A549 (cell line): ENCODE data around the gene RPL11. TPM values are rescaled to one million over a fixed set of nuclear protein-coding genes. Genes with fewer than 3 reads are reported as not detected.

ENCODE experiments used
- ATAC-seq, 2 experiments: fragments of 200-7000 bp in 1 of 2; fragments of >200 bp in 1 of 2; cut with Nextera tagmentation in 1 of 2; cut with Tn5 transposase in 1 of 2; 3 replicates each; pipeline versions ENCODE4 v1.8.0 to v1.9.1; 2018 to 2020; ENCODE audit warnings: mild to moderate bottlenecking in 1 of 2, moderate library complexity in 1 of 2
- CTCF ChIA-PET: fragments of 300-600 bp; sonication (Branson Sonifier 250); formaldehyde crosslinking; extraction: SDS; loops from one replicate; lab custom pipeline; 2021; ENCODE audit warnings: antibody characterized with exemption, inconsistent platforms; lab: Yijun Ruan, JAX
- POLR2A ChIA-PET: fragments of 350-600 bp; formaldehyde crosslinking; extraction: SDS; loops from one replicate; lab custom pipeline; 2021; ENCODE audit warnings: antibody characterized with exemption, inconsistent platforms; lab: Yijun Ruan, JAX
- DNase-seq, 2 experiments: peaks; one replicate each; pipeline versions ENCODE4 v3.0.0 to v3.0.0-alpha.2; 2011 to 2016; ENCODE audit warnings: low read depth in 1 of 2, low spot score in 1 of 2
- FAIRE-seq: peaks from 2 replicates; lab custom pipeline; 2011; peaks lifted over from hg19 to GRCh38; lab: Jason Lieb, UNC
- H3K27ac ChIP-seq, 2 experiments: fragments of >200 bp; sonication (Bioruptor Twin); formaldehyde crosslinking; 3 replicates each; pipeline ENCODE4 v1.5.1; 2016 to 2017
- H3K4me1 ChIP-seq: fragments of >200 bp; sonication (Bioruptor Twin); formaldehyde crosslinking; 3 replicates; pipeline ENCODE4 v1.6.1; 2016
- H3K4me2 ChIP-seq: fragments of >200 bp; sonication (Bioruptor Twin); formaldehyde crosslinking; 3 replicates; pipeline ENCODE4 v1.6.1; 2016
- H3K4me3 ChIP-seq: fragments of >200 bp; sonication (Bioruptor Twin); formaldehyde crosslinking; 3 replicates; pipeline ENCODE4 v1.5.1; 2016
- H3K9me3 ChIP-seq: fragments of >200 bp; sonication (Bioruptor Twin); formaldehyde crosslinking; 3 replicates; pipeline ENCODE4 v1.6.1; 2016
- ATOH8 ChIP-seq: fragments of 250-450 bp; sonication (Bioruptor Pico); IDR thresholded peaks from 2 replicates; pipeline ENCODE4 v1.5.0; 2020; ENCODE audit warnings: low read depth, mild to moderate bottlenecking, moderate library complexity
- BCL3 ChIP-seq: fragments of >200 bp; sonication (Bioruptor Twin); formaldehyde crosslinking; IDR thresholded peaks from 3 replicates; pipeline ENCODE4 v1.6.1; 2016
- BHLHE40 ChIP-seq: IDR thresholded peaks from 2 replicates; pipeline ENCODE4 v1.6.1; 2012; ENCODE audit warnings: low read depth, low read length, inconsistent platforms
- CEBPB ChIP-seq, 2 experiments: fragments of >200 bp in 1 of 2; sonication (Bioruptor Twin) in 1 of 2; formaldehyde crosslinking in 1 of 2; IDR thresholded peaks; 2 replicates each; pipeline ENCODE4 v1.6.1; 2012 to 2016
- CHD2 ChIP-seq: fragments of 150-350 bp; IDR thresholded peaks from 2 replicates; pipeline ENCODE4 v1.6.1; 2014; ENCODE audit warnings: low read length; ENCODE audit not compliant: partially characterized antibody
- CHD4 ChIP-seq: fragments of 200-600 bp; sonication (generic); IDR thresholded peaks from 2 replicates; pipeline ENCODE4 v1.6.1; 2016; ENCODE audit warnings: antibody characterized with exemption, mild to moderate bottlenecking, borderline replicate concordance
- EHF ChIP-seq: fragments of 250-450 bp; sonication (Bioruptor Pico); IDR thresholded peaks from 2 replicates; pipeline ENCODE4 v1.5.0; 2020; ENCODE audit warnings: mild to moderate bottlenecking
- FOSB ChIP-seq: fragments of 250-450 bp; sonication (Bioruptor Pico); IDR thresholded peaks from 2 replicates; pipeline ENCODE4 v1.5.0; 2020; ENCODE audit warnings: mild to moderate bottlenecking, moderate library complexity
- FOSL2 ChIP-seq, 2 experiments: fragments of 450-650 bp in 1 of 2; fragments of >200 bp in 1 of 2; sonication (Bioruptor Twin) in 1 of 2; formaldehyde crosslinking; IDR thresholded peaks; 2 replicates each; pipeline versions ENCODE4 v1.5.0 to v1.6.1; 2016 to 2020; ENCODE audit warnings: mild to moderate bottlenecking in 1 of 2, moderate library complexity in 1 of 2
- HDAC2 ChIP-seq: fragments of 200-600 bp; sonication (generic); IDR thresholded peaks from 2 replicates; pipeline ENCODE4 v1.6.1; 2016
- KDM1A ChIP-seq: fragments of 200-600 bp; sonication (generic); IDR thresholded peaks from 2 replicates; pipeline ENCODE4 v1.6.1; 2016; ENCODE audit warnings: low read depth, mild to moderate bottlenecking
- MAFK ChIP-seq: fragments of 450-650 bp; IDR thresholded peaks from 2 replicates; pipeline ENCODE4 v1.6.1; 2014; ENCODE audit not compliant: partially characterized antibody
- MAZ ChIP-seq: fragments of 150-350 bp; IDR thresholded peaks from 2 replicates; pipeline ENCODE4 v1.6.1; 2014; ENCODE audit warnings: antibody characterized with exemption, low read depth, low read length, borderline replicate concordance
- NFE2L2 ChIP-seq: fragments of 150-350 bp; conservative IDR thresholded peaks from 2 replicates; pipeline ENCODE4 v1.6.1; 2014; ENCODE audit warnings: low read length
- NPAS2 ChIP-seq: fragments of 250-450 bp; sonication (Bioruptor Pico); IDR thresholded peaks from 2 replicates; pipeline ENCODE4 v1.8.0; 2022; ENCODE audit warnings: mild to moderate bottlenecking, moderate library complexity, borderline replicate concordance
- NR3C1 ChIP-seq: fragments of >200 bp; sonication (Bioruptor Twin); formaldehyde crosslinking; IDR thresholded peaks from 3 replicates; pipeline ENCODE4 v1.6.1; 2017
- PHF8 ChIP-seq: fragments of 200-600 bp; sonication (generic); IDR thresholded peaks from 2 replicates; pipeline ENCODE4 v1.6.1; 2016; ENCODE audit warnings: low read depth, mild to moderate bottlenecking, antibody characterized with exemption, moderate library complexity, borderline replicate concordance
- POLR2AphosphoS2 ChIP-seq: conservative IDR thresholded peaks from 2 replicates; pipeline ENCODE4 v1.6.1; 2012; ENCODE audit warnings: low read length, improper control_type of control experiment, inconsistent platforms
- RAD21 ChIP-seq, 2 experiments: fragments of >200 bp in 1 of 2; sonication (Bioruptor Twin) in 1 of 2; formaldehyde crosslinking in 1 of 2; IDR thresholded peaks in 1 of 2; conservative IDR thresholded peaks in 1 of 2; 2 replicates in 1 of 2; 3 replicates in 1 of 2; pipeline ENCODE4 v1.6.1; 2012 to 2018; ENCODE audit warnings: inconsistent platforms in 1 of 2
- RARB ChIP-seq: fragments of 250-450 bp; sonication (Bioruptor Pico); IDR thresholded peaks from 2 replicates; pipeline ENCODE4 v1.8.0; 2021; ENCODE audit warnings: mild to moderate bottlenecking, moderate library complexity
- REST ChIP-seq: fragments of 200-600 bp; sonication (generic); IDR thresholded peaks from 2 replicates; pipeline ENCODE4 v1.6.1; 2016; ENCODE audit warnings: antibody characterized with exemption, mild to moderate bottlenecking, moderate library complexity
- RFX5 ChIP-seq: fragments of 450-650 bp; IDR thresholded peaks from 2 replicates; pipeline ENCODE4 v1.7.1; 2014; ENCODE audit warnings: antibody characterized with exemption, mild to moderate bottlenecking, moderate library complexity
- TP53 ChIP-seq: fragments of 250-450 bp; sonication (Bioruptor Pico); IDR thresholded peaks from 2 replicates; pipeline ENCODE4 v1.5.0; 2021; ENCODE audit warnings: mild to moderate bottlenecking, moderate library complexity
- ZNF302 ChIP-seq: fragments of 250-450 bp; sonication (Bioruptor Pico); IDR thresholded peaks from 2 replicates; pipeline ENCODE4 v1.9.0; 2021; ENCODE audit warnings: inconsistent platforms, mild to moderate bottlenecking, moderate library complexity
- ZSCAN20 ChIP-seq: fragments of 250-450 bp; sonication (Bioruptor Pico); IDR thresholded peaks from 2 replicates; pipeline ENCODE4 v1.8.0; 2022; ENCODE audit warnings: mild to moderate bottlenecking, moderate library complexity
- WGBS: methylation state at CpG from one replicate; pipeline ENCODE4 v1.1.6; 2017; ENCODE audit errors: missing lambda C conversion rate; 5-methylcytosine and 5-hydroxymethylcytosine counted together
- polyA plus RNA-seq, 4 experiments: library from polyadenylated mRNA; depleted of rRNA in 3 of 4; stranded (reverse); fragments of >200 nt; fragmentation: RNase III in 1 of 4; extraction: RNeasy Plus Mini Kit Qiagen cat#74134 plus additional on column Dnase treatment in 1 of 4; gene quantifications; 2 replicates in 3 of 4; 3 replicates in 1 of 4; pipeline ENCODE4 v1.2.3, GENCODE V29; 2011 to 2017

RPL11 gene
- polyA plus RNA-seq, 2 of the 4 experiments (the other 2 are of a cell fraction), result 1,292 to 1,329 TPM

- no peak for ATAC-seq
- 94% methylated on average over 2 of the region's 2 CpGs for WGBS
- POLR2A ChIA-PET, result no interaction called here
- CTCF ChIA-PET, result no interaction called here
- TF ChIP-seq PHF8 (no peak), TP53 (CRISPR knock-in tag) (no peak), NPAS2 (CRISPR knock-in tag) (no peak), MAZ (no peak), RARB (CRISPR knock-in tag) (no peak)
- TF ChIP-seq, all 56 proteins: peak for 0
- no peak overlapping the region for H3K27ac ChIP-seq
- H3K4me2 ChIP-seq, result no peak overlapping the region
- peaks cover 4% of the 10 kb centered on the region; the same call in 1 of the 3 replicates for H3K4me1 ChIP-seq
- no peak overlapping the region for H3K4me3 ChIP-seq
- FAIRE-seq (no peak), DNase-seq (no peak)
- no peaks in the 10 kb centered on the region for H3K9me3 ChIP-seq
Observed at GRCh38 chr1:23701310-23701709, 9.7 kb downstream of the RPL11 start.

GRCh38 chr1:23701996-23702395, 10.4 kb downstream of the RPL11 start:
- POLR2A ChIA-PET, result interaction anchor here (1.4 kb wide), 1 partner anchor 10 kb away, joined by 7 read pairs; the partner anchor contains the start of gene RPL11
- TF ChIP-seq ZSCAN20 (CRISPR knock-in tag), result no peak
- TF ChIP-seq RFX5, result no peak
- TF ChIP-seq HDAC2, result no peak
- TF ChIP-seq, all 56 proteins: peak for 0
- 89% methylated on average over 5 of the region's 5 CpGs for WGBS
- Histone ChIP-seq H3K27ac (no peak overlapping the region), H3K4me1 (no peaks in the 10 kb centered on the region; the same call in 2 of the 3 replicates), H3K4me2 (no peak overlapping the region), H3K4me3 (no peak overlapping the region), H3K9me3 (no peaks in the 10 kb centered on the region)
- ATAC-seq (no peak; a peak in 3 of 6 replicates), FAIRE-seq (no peak), DNase-seq (no peak)
- CTCF ChIA-PET, result interaction anchor here (0.8 to 1.4 kb wide), 2 partner anchors 11 to 70 kb away, joined by 3 to 5 read pairs; partner anchors contain the start of gene RPL11

GRCh38 chr1:23704834-23705495, 13.4 kb downstream of the RPL11 start:
- TF ChIP-seq POLR2AphosphoS2 (no peak), BCL3 (no peak)
- no peaks in the 10 kb centered on the region for H3K9me3 ChIP-seq
- ATAC-seq, result peak in 1 of 2 experiments; percentile 15; a peak in 4 of 6 replicates
- no peak for DNase-seq
- no peak overlapping the region for H3K4me3 ChIP-seq
- no peak overlapping the region for H3K4me2 ChIP-seq
- POLR2A ChIA-PET, result no interaction called here
- H3K27ac ChIP-seq, result no peak overlapping the region
- FAIRE-seq, result no peak
- WGBS, result 65% methylated on average over 6 of the region's 6 CpGs
- H3K4me1 ChIP-seq, result no peaks in the 10 kb centered on the region
- CTCF ChIA-PET, result no interaction called here

- DNase-seq (no peak), ATAC-seq (no peak), FAIRE-seq (no peak)
- Histone ChIP-seq H3K9me3 (no peaks in the 10 kb centered on the region), H3K27ac (no peak overlapping the region), H3K4me2 (no peak overlapping the region), H3K4me1 (no peaks in the 10 kb centered on the region), H3K4me3 (no peak overlapping the region)
- ChIA-PET POLR2A (no interaction called here), CTCF (no interaction called here)
- TF ChIP-seq BHLHE40, result no peak
- TF ChIP-seq FOSB (CRISPR knock-in tag), result no peak
- TF ChIP-seq REST, result no peak
- no peak for TF ChIP-seq FOSL2 (IDR thresholded peaks at IDR 0.05)
- no peak for TF ChIP-seq FOSL2 (CRISPR knock-in tag; IDR thresholded peaks at IDR 0.05)
- TF ChIP-seq RARB (CRISPR knock-in tag), result no peak
- TF ChIP-seq EHF (CRISPR knock-in tag), result no peak
- no peak for TF ChIP-seq ZNF302 (CRISPR knock-in tag)
- no peak for TF ChIP-seq MAFK
- no peak for TF ChIP-seq RAD21 (conservative IDR thresholded peaks at IDR 0.05 in 1 of 2, IDR thresholded peaks at IDR 0.05 in 1 of 2)
- no peak for TF ChIP-seq HDAC2
- no peak for TF ChIP-seq CEBPB (IDR thresholded peaks at IDR 0.05)
- no peak for TF ChIP-seq NR3C1
- TF ChIP-seq NFE2L2, result no peak
- no peak for TF ChIP-seq CHD2
- TF ChIP-seq POLR2AphosphoS2, result no peak
- no peak for TF ChIP-seq KDM1A
- no peak for TF ChIP-seq ATOH8 (CRISPR knock-in tag)
- no peak for TF ChIP-seq CHD4
- WGBS, result 93% methylated on average over 4 of the region's 4 CpGs
Observed at GRCh38 chr1:23709229-23709628, 17.6 kb downstream of the RPL11 start.
